Heart left ventricle (tissue), 16 donors: ENCODE measurements around the gene ARMH2. TPM values are rescaled to one million over a fixed set of nuclear protein-coding genes. Genes with fewer than 3 reads are reported as not detected.
"Not testable (repeated sequence)": the region's sequence is repeated elsewhere in the genome, so short reads cannot be mapped to it uniquely, and the experiment has no call there.

Experiments
- ATAC-seq, 4 donors: fragments of 200-7000 bp; cut with Tn5 transposase; one replicate each; pipeline ENCODE4 v1.9.1; 2020 to 2022; ENCODE audit warnings: moderate library complexity in 4 of 4, mild to moderate bottlenecking in 3 of 4, moderate number of reproducible peaks in 1 of 4
- DNase-seq, 5 donors: peaks; one replicate each; pipeline ENCODE4 v3.0.0-alpha.2; 2020
- H3K27ac ChIP-seq, 12 donors: fragments of 200-600 bp; sonication (generic) in 4 of 12; one replicate each; pipeline versions ENCODE4 v1.5.0 to v1.8.0; 2016 to 2022; ENCODE audit warnings: mild to moderate bottlenecking in 2 of 12
- H3K27me3 ChIP-seq, 9 donors: fragments of 200-600 bp; sonication (generic) in 2 of 9; one replicate each; pipeline versions ENCODE4 v1.5.1 to v1.8.0; 2016 to 2022; ENCODE audit warnings: mild to moderate bottlenecking in 3 of 9
- H3K36me3 ChIP-seq, 9 donors: fragments of 200-600 bp; sonication (generic) in 2 of 9; one replicate each; pipeline versions ENCODE4 v1.5.0 to v1.8.0; 2018 to 2022; ENCODE audit warnings: mild to moderate bottlenecking in 2 of 9
- H3K4me1 ChIP-seq, 12 donors: fragments of 200-600 bp; sonication (generic) in 4 of 12; one replicate each; pipeline versions ENCODE4 v1.5.0 to v1.8.0; 2016 to 2022; ENCODE audit warnings: mild to moderate bottlenecking in 3 of 12
- H3K4me3 ChIP-seq, 12 donors: fragments of 200-600 bp; sonication (generic) in 4 of 12; one replicate each; pipeline versions ENCODE4 v1.5.0 to v1.8.0; 2017 to 2022; ENCODE audit warnings: mild to moderate bottlenecking in 9 of 12, moderate library complexity in 4 of 12
- H3K9me3 ChIP-seq, 12 donors: fragments of 200-600 bp; sonication (generic) in 4 of 12; one replicate each; pipeline versions ENCODE4 v1.5.0 to v1.8.0; 2016 to 2022; ENCODE audit warnings: mild to moderate bottlenecking in 1 of 12
- POLR2A ChIP-seq, 2 donors: fragments of 450-650 bp; IDR thresholded peaks; one replicate each; pipeline ENCODE4 v1.6.1; 2017; ENCODE audit warnings: antibody characterized with exemption in 2 of 2, mild to moderate bottlenecking in 2 of 2, moderate library complexity in 2 of 2
- WGBS, 4 donors: extraction: QIAGEN DNeasy Blood & Tissue Kit in 2 of 4; methylation state at CpG; one replicate each; pipeline versions ENCODE4 v1.1.5 to v1.1.7; 2013 to 2018; 5-methylcytosine and 5-hydroxymethylcytosine counted together
- intact Hi-C, 10 donors: fragments of 100-400 bp; cut with DNase I; formaldehyde crosslinking; loops; one replicate each; pipeline versions ENCODE4 v1.11.1 to v1.14.2; 2022
- polyA plus RNA-seq, 2 donors: library from polyadenylated mRNA; stranded (reverse); fragments of 200-250 nt; gene quantifications; one replicate each; pipeline ENCODE4 v1.2.3, GENCODE V29; 2013
- total RNA-seq, 9 donors: library from RNA; depleted of rRNA in 2 of 9; stranded (reverse); fragments of >200 nt in 2 of 9; fragmentation: NEBNext Ultra II Directional in 3 of 9; extraction: Animal tissue kit (Norgen Biotek cat#: 25700) in 3 of 9; gene quantifications; one replicate each; pipeline versions ENCODE4 v1.1.0 to v1.2.4, GENCODE V29; 2016 to 2023
- TF ChIP-seq, protein P1 (sequence below), 12 donors: fragments of 200-600 bp; sonication (generic) in 4 of 12; IDR thresholded peaks; one replicate each; pipeline versions ENCODE4 v1.5.0 to v1.8.0; 2018 to 2022; ENCODE audit warnings: antibody characterized with exemption in 12 of 12, mild to moderate bottlenecking in 5 of 12
- donor health status: ischemic (EF 13 %, LVEDD 7.1; RV severe dilation, severe dysfunction).
- donor health status: healthy with polysubstance abuse.
- donor health status: DM: no; HTN: yes; CAD: no.
- donor health status: DM: no; HTN: no; CAD: no.
- donor health status: ischemic (EF 25% LVEDD 6.9; RV normal size, moderate dysfunction).
- donor health status: ischemic (EF 25% LVEDD 5.7; RV mildly dilated, moderate dysfunction).
- donor health status: healthy.
- donor health status: DM: yes; HTN: yes; CAD: no.
- donor health status: ischemic (EF 35%, LVEDD 5.7; RV mildly dilated, moderate dysfunction).
- donor health status: nonischemic (EF 11% LVEDD 7.7; RV severe dilation, severe dysfunction).
- donor health status: DM: yes; HTN: yes; CAD: no.
- donor health status: PGD.
- donor health status: ischemic (EF 29% LVEDD 5.4; RV normal size, mild dysfunction).
- donor health status: nonischemic (EF 23%, LVEDD 6.1; RV moderate dilation, normal function).

The ARMH2 gene
- total and polyA plus RNA-seq, 11 donors, result not detected

DNA sequence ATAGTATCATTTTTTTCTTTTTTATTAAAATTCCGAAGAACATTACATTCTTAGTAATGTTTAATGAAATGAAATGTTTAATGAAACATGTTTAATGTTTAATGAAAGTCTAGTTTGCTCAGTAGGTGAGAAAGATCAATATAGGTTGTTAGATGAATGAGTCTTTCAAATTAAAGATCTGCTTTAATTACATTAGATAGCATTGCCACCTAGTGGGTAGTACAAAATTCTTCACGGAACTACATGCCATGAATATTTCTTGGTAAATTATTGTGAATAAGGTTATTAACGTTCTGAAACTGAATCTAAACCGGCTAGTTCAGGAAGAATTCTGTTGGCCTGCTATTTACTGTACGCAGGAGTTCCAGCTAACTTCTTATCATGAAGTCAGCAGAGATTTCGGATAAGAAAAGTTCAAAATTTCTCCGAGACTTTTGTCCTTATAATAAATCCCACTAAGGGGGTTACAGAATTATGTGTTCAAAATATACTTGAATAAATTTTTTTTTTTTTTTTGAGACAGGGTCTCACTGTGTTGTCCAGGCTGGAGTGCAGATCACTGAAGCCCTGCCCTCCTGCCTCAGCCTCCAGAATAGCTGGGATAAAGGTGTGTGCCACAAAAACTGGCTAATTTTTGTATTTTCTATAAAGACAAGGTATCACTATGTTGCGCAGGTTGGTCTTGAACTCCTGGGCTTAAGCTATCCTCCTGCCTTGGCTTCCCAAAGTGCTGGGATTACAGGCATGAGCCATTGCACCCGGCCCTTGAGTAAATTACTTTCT is 31.8 kb downstream of the ARMH2 start:
- Histone ChIP-seq H3K27ac (no peak overlapping the region), H3K36me3 (no peaks in the 10 kb centered on the region), H3K9me3 (no peaks in the 10 kb centered on the region), H3K27me3 (no peaks in the 10 kb centered on the region), H3K4me1 (no peaks in the 10 kb centered on the region), H3K4me3 (no peak overlapping the region)
- no peak for DNase-seq
- TF ChIP-seq POLR2A (IDR thresholded peaks at IDR 0.05), result no peak
- TF ChIP-seq, protein P1, sequence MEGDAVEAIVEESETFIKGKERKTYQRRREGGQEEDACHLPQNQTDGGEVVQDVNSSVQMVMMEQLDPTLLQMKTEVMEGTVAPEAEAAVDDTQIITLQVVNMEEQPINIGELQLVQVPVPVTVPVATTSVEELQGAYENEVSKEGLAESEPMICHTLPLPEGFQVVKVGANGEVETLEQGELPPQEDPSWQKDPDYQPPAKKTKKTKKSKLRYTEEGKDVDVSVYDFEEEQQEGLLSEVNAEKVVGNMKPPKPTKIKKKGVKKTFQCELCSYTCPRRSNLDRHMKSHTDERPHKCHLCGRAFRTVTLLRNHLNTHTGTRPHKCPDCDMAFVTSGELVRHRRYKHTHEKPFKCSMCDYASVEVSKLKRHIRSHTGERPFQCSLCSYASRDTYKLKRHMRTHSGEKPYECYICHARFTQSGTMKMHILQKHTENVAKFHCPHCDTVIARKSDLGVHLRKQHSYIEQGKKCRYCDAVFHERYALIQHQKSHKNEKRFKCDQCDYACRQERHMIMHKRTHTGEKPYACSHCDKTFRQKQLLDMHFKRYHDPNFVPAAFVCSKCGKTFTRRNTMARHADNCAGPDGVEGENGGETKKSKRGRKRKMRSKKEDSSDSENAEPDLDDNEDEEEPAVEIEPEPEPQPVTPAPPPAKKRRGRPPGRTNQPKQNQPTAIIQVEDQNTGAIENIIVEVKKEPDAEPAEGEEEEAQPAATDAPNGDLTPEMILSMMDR (IDR thresholded peaks at IDR 0.05), result peak in 11 of 12 donors; percentile 27 to 60 (median 46)
- intact Hi-C loops, result loop anchor here in 9 of 10 donors (1.0 to 10.0 kb wide), 6 partner anchors 182 to 332 kb away; no protein-coding TSS in a partner anchor
- 61 to 67% (median 63%) methylated on average over 9 of the region's 9 CpGs for WGBS, 4 donors
- ATAC-seq, result no peak

DNA sequence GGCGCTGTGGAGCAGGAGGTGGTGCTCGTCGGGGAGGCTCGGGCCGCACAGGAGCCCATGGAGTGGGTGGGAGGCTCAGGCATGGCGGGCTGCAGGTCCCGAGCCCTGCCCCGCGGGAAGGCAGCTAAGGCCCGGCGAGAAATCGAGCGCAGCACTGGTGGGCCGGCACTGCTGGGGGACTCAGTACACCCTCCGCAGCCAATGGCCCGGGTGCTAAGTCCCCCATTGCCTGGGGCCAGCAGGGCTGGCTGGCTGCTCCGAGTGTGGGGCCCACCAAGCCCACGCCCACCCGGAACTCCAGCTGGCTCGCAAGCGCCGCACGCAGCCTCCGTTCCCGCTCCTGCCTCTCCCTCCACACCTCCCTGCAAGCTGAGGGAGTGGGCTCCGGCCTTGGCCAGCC is 32.7 kb downstream of the ARMH2 start:
- intact Hi-C loops, result loop anchor here in 9 of 10 donors (1.0 to 10.0 kb wide), 6 partner anchors 181 to 331 kb away; no protein-coding TSS in a partner anchor
- H3K9me3 ChIP-seq, H3K4me3 ChIP-seq, H3K4me1 ChIP-seq, DNase-seq, H3K27me3 ChIP-seq, H3K36me3 ChIP-seq, H3K27ac ChIP-seq, ATAC-seq: not testable (repeated sequence)
- WGBS, 4 donors, result 91 to 96% (median 95%) methylated on average over 17 to 26 of the region's 26 CpGs

DNA sequence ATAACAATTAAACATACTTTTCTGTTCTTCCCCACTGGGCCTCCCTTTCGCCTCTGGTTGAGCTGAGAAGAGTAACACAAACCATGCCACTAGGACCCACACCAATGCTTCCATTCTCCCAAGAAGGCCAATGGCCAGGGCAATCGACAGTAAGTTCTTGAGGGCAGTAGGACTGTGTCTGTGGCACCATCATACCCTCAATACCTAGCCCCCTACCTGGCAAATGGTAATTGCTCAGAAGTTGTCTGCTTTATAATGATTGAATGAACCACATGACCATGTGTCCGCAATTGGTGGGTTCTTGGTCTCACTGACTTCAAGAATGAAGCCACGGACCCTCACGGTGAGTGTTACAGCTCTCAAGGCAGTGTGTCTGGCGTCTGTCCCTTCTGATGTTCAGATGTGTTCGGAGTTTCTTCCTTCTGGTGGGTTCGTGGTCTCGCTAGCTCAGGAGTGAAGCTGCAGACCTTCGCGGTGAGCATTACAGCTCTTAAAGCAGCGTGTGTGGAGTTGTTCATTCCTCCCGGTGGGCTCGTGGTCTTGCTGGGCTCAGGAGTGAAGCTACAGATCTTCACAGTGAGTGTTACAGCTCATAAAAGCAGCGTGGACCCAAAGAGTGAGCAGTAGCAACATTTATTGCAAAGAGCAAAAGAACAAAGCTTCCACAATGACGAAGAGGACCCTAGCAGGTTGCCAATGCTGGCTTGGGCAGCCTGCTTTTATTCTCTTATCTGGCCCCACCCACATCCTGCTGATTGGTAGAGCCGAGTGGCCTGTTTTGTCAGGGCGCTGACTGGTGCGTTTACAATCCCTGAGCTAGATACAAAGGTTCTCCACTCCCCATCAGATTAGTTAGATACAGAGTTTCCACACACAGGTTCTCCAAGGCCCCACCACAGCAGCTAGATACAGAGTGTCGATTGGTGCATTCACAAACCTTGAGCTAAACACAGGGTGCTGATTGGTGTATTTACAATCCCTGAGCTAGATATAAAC is 33.6 kb downstream of the ARMH2 start:
- ATAC-seq, DNase-seq, H3K27ac ChIP-seq, H3K27me3 ChIP-seq, H3K4me3 ChIP-seq, H3K9me3 ChIP-seq, H3K4me1 ChIP-seq, H3K36me3 ChIP-seq: not testable (repeated sequence)
- WGBS, 4 donors, result 83 to 87% (median 84%) methylated on average over 20 of the region's 20 CpGs
- intact Hi-C loops, result loop anchor here in 8 of 10 donors (5.0 to 10.0 kb wide), 4 partner anchors 180 to 330 kb away; no protein-coding TSS in a partner anchor

DNA sequence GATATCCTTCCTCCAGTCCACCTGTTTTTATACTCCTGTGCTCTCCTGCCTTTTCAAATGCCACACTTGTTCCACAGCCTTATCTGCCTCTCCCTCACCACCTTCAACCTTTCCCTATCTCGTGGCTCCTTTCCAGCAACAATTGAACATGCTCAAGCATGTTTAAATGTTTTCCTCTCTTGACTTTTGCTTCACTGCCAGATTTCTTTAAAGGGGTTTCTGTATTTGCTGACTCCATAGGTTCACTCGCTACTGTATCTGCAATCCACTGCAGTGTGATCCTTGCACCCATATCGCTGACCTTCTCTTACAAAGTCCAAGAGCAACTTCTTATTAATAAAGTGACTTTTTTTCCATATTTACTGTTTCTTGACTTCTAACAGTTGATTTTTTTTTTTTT is 35.1 kb downstream of the ARMH2 start:
- TF ChIP-seq, protein P1 (IDR thresholded peaks at IDR 0.05), result no peak
- no peak for TF ChIP-seq POLR2A (IDR thresholded peaks at IDR 0.05)
- intact Hi-C loops, result loop anchor here in 4 of 10 donors (5.0 to 10.0 kb wide), 4 partner anchors 179 to 329 kb away; no protein-coding TSS in a partner anchor

More for the DNA sequence above, 35.1 kb downstream of the ARMH2 start:
- Histone ChIP-seq H3K4me1 (no peaks in the 10 kb centered on the region), H3K9me3 (no peaks in the 10 kb centered on the region), H3K27me3 (no peaks in the 10 kb centered on the region), H3K36me3 (no peaks in the 10 kb centered on the region), H3K27ac (no peak overlapping the region), H3K4me3 (no peak overlapping the region)
- no peak for DNase-seq
- ATAC-seq, result no peak
- 50 to 57% (median 54%) methylated on average over 3 of the region's 3 CpGs for WGBS, 4 donors
